Panc1 (cell line): ENCODE measurements around the gene PTPRF. TPM values are rescaled to one million over a fixed set of nuclear protein-coding genes. Genes with fewer than 3 reads are reported as not detected.
"Not testable (repeated sequence)": the region's sequence is repeated elsewhere in the genome, so short reads cannot be mapped to it uniquely, and the experiment has no call there.

Source experiments
- ATAC-seq: fragments of 200-7000 bp; cut with Tn5 transposase; 2 replicates; pipeline ENCODE4 v1.9.1; 2020; ENCODE audit warnings: mild to moderate bottlenecking, moderate library complexity
- BruUV-seq: library from RNA; stranded (reverse); fragments of 400-500 nt; replicated peaks from 2 replicates; lab custom pipeline; 2021; lab: Mats Ljungman, UMichigan
- CTCF ChIA-PET: fragments of 300-600 bp; sonication (Branson Sonifier 250); formaldehyde crosslinking; loops from one replicate; lab custom pipeline; 2022; ENCODE audit warnings: antibody characterized with exemption; lab: Charles Lee
- POLR2A ChIA-PET: fragments of 300-600 bp; sonication (Branson Sonifier 250); formaldehyde crosslinking; loops from one replicate; lab custom pipeline; 2022; ENCODE audit warnings: antibody characterized with exemption; lab: Charles Lee
- DNase-seq: peaks from one replicate; pipeline ENCODE4 v3.0.0-alpha.2; 2010; ENCODE audit warnings: low read depth, low spot score
- H3K27ac ChIP-seq: 2 replicates; pipeline ENCODE4 v1.5.1; 2011; ENCODE audit warnings: mild to moderate bottlenecking, low read length, inconsistent platforms
- H3K27me3 ChIP-seq: fragments of 200-500 bp; sonication (Bioruptor generic); 2 replicates; pipeline ENCODE4 v1.6.0; 2014; ENCODE audit warnings: low read length, inconsistent platforms; ENCODE audit not compliant: control insufficient read depth, insufficient read depth
- H3K36me3 ChIP-seq: fragments of 200-500 bp; sonication (Bioruptor generic); 2 replicates; pipeline ENCODE4 v1.5.1; 2014; ENCODE audit warnings: inconsistent platforms, mild to moderate bottlenecking, low read length, moderate library complexity; ENCODE audit not compliant: control insufficient read depth, insufficient read depth
- H3K4me1 ChIP-seq: 2 replicates; pipeline ENCODE4 v1.5.1; 2011; ENCODE audit warnings: inconsistent platforms, mild to moderate bottlenecking, low read length, moderate library complexity; ENCODE audit not compliant: control insufficient read depth, insufficient read depth
- H3K4me3 ChIP-seq, 2 experiments: 2 replicates each; pipeline ENCODE4 v1.5.1; 2011 to 2012; ENCODE audit warnings: low read depth in 2 of 2, low read length in 2 of 2, mild to moderate bottlenecking in 2 of 2, inconsistent platforms in 1 of 2, moderate library complexity in 1 of 2
- H3K9me3 ChIP-seq: fragments of 200-500 bp; sonication (Bioruptor generic); 2 replicates; pipeline ENCODE4 v1.5.1; 2014; ENCODE audit warnings: low read depth, mild to moderate bottlenecking, inconsistent platforms, low read length, moderate library complexity; ENCODE audit not compliant: control insufficient read depth, insufficient read depth
- CTCF ChIP-seq: fragments of 450-650 bp; IDR thresholded peaks from 2 replicates; pipeline ENCODE4 v1.5.1; 2017; ENCODE audit warnings: mild to moderate bottlenecking
- POLR2AphosphoS5 ChIP-seq: IDR thresholded peaks from 2 replicates; pipeline ENCODE4 v1.6.1; 2012; ENCODE audit warnings: mild to moderate bottlenecking, low read depth, low read length, moderate library complexity
- SIN3A ChIP-seq: IDR thresholded peaks from 2 replicates; pipeline ENCODE4 v1.6.1; 2012; ENCODE audit warnings: low read depth, mild to moderate bottlenecking, low read length, moderate library complexity, borderline replicate concordance; ENCODE audit not compliant: insufficient read depth
- TCF7L2 ChIP-seq: IDR thresholded peaks from 2 replicates; pipeline ENCODE4 v1.6.1; 2011; ENCODE audit warnings: mild to moderate bottlenecking, low read depth, low read length, inconsistent platforms
- in situ Hi-C: cut with HindIII; loops from 2 replicates; pipeline ENCODE4 v1.10.0; 2016; ENCODE audit warnings: low sequenced_read_pairs, low pct_unique_long_range_greater_than_20kb
- intact Hi-C: fragments of 100-400 bp; cut with micrococcal nuclease; formaldehyde crosslinking; loops from one replicate; pipeline ENCODE4 v1.10.0; 2022; ENCODE audit not compliant: unreplicated experiment
- total RNA-seq: library from RNA; stranded (reverse); gene quantifications from one replicate; pipeline ENCODE4 v1.2.1, GENCODE V29; 2021; ENCODE audit not compliant: unreplicated experiment
- TF ChIP-seq, protein P1 (sequence below), 2 experiments: IDR thresholded peaks; 2 replicates each; pipeline ENCODE4 v1.6.1; 2011 to 2012; ENCODE audit warnings: low read depth in 2 of 2, control low read depth in 1 of 2, low read length in 1 of 2, mild to moderate bottlenecking in 1 of 2, moderate library complexity in 1 of 2; ENCODE audit not compliant: insufficient read depth in 1 of 2

PTPRF gene
- total RNA-seq, 1 experiment from 2014 or later = 77.5 TPM

DNA sequence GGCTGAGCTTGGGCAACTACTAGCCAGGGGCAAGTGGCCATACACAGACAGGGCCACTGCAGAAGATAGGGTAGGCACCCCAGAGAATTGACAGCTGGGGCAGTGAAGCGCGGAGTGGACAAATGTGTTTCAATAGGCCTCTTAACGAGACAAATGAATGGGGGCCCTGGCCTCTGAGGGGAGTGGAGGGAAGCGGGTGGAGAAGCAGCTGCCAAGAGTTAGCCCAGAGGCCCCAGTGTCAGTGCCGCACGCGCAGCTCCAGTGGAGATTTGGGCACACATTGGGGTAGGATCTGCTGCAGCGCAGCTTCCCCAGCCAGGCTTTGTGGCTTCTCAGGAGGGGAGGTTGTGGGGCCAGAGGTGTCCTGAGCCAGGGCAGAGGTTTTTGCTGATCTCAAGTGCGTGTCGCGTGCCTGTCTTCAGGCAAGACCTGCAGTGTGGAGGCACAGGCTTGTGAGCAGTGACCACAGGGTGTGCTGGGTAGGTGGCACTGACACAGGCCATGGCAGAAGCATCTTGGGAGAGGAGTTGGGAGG lies 16.9 kb downstream of the PTPRF start:
- intact Hi-C loops (no loop called here), in situ Hi-C loops (no loop called here)
- H3K36me3 ChIP-seq = no peaks in the 10 kb centered on the region
- no peak overlapping the region for H3K4me3 ChIP-seq
- DNase-seq = no peak
- H3K27me3 ChIP-seq = no peaks in the 10 kb centered on the region
- TF ChIP-seq POLR2AphosphoS5 (no peak), TCF7L2 (no peak), SIN3A (no peak), CTCF (no peak)
- TF ChIP-seq, protein P1, sequence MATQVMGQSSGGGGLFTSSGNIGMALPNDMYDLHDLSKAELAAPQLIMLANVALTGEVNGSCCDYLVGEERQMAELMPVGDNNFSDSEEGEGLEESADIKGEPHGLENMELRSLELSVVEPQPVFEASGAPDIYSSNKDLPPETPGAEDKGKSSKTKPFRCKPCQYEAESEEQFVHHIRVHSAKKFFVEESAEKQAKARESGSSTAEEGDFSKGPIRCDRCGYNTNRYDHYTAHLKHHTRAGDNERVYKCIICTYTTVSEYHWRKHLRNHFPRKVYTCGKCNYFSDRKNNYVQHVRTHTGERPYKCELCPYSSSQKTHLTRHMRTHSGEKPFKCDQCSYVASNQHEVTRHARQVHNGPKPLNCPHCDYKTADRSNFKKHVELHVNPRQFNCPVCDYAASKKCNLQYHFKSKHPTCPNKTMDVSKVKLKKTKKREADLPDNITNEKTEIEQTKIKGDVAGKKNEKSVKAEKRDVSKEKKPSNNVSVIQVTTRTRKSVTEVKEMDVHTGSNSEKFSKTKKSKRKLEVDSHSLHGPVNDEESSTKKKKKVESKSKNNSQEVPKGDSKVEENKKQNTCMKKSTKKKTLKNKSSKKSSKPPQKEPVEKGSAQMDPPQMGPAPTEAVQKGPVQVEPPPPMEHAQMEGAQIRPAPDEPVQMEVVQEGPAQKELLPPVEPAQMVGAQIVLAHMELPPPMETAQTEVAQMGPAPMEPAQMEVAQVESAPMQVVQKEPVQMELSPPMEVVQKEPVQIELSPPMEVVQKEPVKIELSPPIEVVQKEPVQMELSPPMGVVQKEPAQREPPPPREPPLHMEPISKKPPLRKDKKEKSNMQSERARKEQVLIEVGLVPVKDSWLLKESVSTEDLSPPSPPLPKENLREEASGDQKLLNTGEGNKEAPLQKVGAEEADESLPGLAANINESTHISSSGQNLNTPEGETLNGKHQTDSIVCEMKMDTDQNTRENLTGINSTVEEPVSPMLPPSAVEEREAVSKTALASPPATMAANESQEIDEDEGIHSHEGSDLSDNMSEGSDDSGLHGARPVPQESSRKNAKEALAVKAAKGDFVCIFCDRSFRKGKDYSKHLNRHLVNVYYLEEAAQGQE (IDR thresholded peaks at IDR 0.05; ENCODE audit: insufficient read depth in 1 of 2, low read depth in 2 of 2, low read length in 1 of 2) = no peak
- ChIA-PET POLR2A (no interaction called here), CTCF (interaction anchor here (0.6 kb wide), 1 partner anchor 18 kb away, joined by 4 read pairs; no protein-coding TSS in a partner anchor)
- ATAC-seq = no peak
- BruUV-seq = no TSS peak
- no peaks in the 10 kb centered on the region for H3K4me1 ChIP-seq
- no peak overlapping the region for H3K27ac ChIP-seq
- no peaks in the 10 kb centered on the region for H3K9me3 ChIP-seq

DNA sequence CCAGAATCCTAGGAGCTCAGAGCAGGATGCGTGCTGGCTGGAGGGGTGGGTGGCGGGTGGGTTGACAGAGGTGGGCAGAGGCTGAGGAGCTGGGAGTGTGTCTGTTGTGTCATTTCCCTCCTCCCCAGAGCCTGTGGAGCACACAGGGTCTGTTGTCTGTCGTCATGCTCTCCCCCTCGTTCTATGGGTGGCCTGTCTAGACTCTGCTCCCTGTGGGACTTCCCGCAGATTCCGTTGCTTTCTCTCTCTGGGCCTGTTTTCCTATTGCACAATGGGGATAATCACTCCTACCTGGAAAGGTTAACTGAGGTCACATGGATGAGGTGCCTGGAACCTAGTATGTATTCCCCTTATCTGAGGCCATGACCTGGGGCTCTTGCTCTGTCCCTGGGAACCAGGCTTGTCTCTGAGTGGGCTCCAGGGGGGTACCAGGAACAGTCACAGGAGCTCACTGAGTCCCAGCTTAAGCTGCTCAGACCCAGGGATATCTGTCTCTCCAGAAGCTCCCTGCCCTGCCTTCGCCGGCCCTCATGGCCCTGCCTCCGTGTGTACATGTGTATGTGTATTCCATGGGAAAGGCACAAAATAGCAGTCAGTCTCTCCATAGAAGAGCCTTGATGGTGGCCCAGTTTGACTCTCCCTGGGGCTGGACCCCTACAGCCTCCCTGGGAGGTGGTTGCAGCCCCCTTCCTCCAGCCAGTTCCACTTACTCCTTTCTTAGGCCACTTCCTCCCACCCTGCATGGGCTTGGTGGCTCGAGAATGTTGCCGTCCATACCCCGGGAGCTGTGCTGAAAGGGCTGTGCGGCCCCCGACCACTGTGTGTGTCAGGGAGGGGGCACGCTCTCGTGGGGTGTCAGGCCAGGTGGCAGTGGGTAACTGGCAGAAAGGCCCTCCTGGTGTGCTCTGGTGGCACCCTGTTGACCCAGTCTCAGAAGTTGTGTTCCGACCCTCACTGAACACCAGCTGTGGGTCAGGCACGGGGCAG lies 17.9 kb downstream of the PTPRF start:
- intact Hi-C loops = no loop called here
- no peak overlapping the region for H3K27ac ChIP-seq
- ChIA-PET POLR2A (no interaction called here), CTCF (no interaction called here)
- H3K4me3 ChIP-seq = no peak overlapping the region
- BruUV-seq = no TSS peak
- H3K36me3 ChIP-seq = no peaks in the 10 kb centered on the region
- no peak for ATAC-seq
- TF ChIP-seq TCF7L2 (no peak), CTCF (no peak), POLR2AphosphoS5 (no peak), SIN3A (no peak)
- TF ChIP-seq, protein P1 (IDR thresholded peaks at IDR 0.05; ENCODE audit: insufficient read depth in 1 of 2, low read depth in 2 of 2, low read length in 1 of 2) = no peak
- no peak for DNase-seq
- no peaks in the 10 kb centered on the region for H3K4me1 ChIP-seq
- no peaks in the 10 kb centered on the region for H3K9me3 ChIP-seq
- no peaks in the 10 kb centered on the region for H3K27me3 ChIP-seq
- in situ Hi-C loops = no loop called here

DNA sequence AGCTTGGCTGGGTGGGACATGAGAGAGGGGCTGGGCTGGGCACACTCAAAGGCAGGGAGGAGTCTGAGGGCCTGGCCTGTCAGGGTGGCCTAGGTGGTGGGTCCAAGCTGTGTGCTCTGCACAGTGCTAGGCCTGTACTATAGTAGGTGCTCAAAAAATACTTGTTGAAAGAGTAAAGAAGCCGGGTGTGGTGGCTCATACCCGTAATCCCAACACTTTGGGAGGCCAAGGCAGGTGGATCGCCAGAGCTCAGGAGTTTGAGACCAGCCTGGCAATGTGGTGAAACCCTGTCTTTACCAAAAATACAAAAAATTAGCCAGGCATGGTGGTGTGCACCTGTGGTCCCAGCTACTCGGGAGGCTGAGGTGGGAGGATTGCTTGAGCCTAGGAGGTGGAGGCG lies 18.7 kb downstream of the PTPRF start:
- H3K27me3 ChIP-seq, H3K4me3 ChIP-seq, ATAC-seq, CTCF ChIA-PET, DNase-seq, intact Hi-C loops, H3K27ac ChIP-seq, POLR2A ChIA-PET, H3K4me1 ChIP-seq, H3K9me3 ChIP-seq, in situ Hi-C loops, BruUV-seq, H3K36me3 ChIP-seq: not testable (repeated sequence)
